Stimulated activated CD4-positive, alpha-beta T cell treated with anti-CD3 and anti-CD28 coated beads, Interleukin-4, amount 100 ng/mL, for 4 hours (primary cell): Measurements from ENCODE around the gene JAKMIP2.

Experiments used
- DNase-seq, 2 experiments: peaks; one replicate each; pipeline ENCODE4 v3.0.0-alpha.2; 2020

The JAKMIP2 gene

DNA sequence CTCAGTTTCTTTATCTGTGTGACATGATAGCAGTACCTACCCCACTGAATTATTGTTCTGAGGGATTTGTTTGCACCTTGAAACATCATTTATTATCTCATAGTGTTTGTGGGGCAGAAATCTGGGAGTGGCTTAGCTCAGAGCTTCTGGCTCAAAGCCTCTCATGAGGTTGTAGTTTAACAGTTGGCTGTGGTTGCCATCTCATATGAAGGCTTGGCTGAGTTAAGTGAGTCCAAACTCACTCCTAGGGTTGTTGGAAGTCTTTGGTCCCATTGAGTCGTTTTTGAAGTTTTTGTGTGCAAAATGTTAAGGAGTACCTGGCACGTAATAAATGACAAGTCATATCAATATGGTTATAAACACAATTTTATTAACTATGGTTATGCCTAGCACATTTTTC lies 3.6 kb upstream of the JAKMIP2 start:
- DNase-seq: no peak

DNA sequence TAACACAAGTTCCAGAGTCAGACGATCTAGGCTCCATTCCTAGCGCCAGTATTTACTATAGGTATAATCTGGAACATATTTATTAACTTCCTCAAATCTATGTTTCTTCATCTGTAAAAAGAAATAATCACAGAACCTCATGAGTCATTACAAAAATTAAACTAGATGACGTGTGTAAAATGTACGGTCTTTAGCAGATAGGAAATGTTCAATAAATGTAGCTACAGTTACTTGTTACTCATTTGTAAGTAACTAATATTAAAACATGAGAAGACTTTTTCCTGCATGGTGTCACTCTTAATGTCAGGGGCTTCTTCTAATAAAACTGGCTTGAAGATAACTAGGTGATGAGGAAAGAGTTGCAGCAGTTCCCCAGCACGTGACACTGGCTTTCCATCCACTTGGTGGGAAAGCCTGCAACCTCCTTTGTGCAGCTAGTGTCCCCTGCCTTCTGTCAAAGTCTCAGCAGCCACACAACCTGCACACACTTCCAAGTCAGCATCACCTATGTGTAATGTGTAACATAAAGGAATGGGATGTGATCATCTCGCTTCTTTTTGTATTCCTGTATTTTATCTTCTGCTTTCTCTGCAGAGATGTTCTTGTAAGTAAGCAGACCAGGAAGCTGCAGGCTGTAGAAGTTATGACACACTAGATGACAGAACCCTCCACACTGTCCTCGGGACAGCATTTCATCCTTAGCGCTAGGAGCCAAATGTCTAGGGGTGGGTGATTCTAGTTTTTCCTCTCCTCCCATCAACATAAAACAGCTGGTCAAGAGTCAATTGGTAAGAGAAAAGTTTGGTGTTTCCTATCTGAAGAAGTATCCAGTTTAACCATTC lies 1.8 kb upstream of the JAKMIP2 start:
- DNase-seq: no peak

DNA sequence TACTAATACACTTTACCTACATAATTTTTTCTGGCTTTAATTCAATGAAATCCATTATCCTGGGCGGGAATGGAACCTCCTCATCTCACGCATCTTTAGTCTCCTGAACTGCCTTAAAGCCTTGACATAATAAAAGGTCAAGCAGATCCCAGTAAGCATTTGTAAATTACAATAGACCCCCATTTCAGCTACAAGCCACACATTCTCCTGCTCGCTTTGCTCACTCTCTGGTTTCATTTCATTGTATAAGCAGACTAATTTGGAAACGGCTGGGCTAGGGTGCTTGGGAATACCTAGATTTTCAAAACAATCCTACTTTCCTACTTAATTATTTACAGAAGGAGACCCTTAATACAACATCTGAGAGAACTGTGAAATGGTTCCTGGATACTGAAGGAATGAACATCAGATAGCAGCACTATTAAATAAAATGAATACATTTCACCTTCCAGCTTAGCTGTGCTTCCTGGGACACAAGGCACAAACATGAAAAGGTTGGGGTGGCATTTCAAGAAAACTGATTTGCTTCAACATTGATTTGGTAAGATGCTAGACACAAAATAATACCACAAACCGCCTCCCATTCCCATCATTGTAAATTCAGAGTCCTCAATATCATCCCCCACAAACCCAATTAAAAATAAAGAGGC lies 1.5 kb downstream of the JAKMIP2 start:
- no peak for DNase-seq

DNA sequence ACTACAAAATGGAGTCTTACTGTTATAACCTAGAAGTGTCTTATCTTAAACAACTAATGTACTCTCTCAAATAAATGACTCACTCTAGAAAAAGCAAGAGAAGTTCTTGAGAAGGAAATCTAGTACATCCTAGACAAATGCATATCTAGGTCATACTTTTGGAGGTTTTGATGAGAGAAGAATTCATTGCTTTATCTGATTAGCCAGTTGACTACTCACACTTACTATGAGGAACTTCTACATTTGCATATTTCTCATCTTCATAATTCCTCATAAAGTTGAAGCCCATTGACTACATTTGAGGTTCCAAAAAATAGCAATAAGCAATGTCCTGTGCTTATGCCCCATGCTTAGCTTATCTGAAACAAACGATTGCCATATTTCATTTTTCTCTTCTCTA lies 2.8 kb downstream of the JAKMIP2 start:
- no peak for DNase-seq

DNA sequence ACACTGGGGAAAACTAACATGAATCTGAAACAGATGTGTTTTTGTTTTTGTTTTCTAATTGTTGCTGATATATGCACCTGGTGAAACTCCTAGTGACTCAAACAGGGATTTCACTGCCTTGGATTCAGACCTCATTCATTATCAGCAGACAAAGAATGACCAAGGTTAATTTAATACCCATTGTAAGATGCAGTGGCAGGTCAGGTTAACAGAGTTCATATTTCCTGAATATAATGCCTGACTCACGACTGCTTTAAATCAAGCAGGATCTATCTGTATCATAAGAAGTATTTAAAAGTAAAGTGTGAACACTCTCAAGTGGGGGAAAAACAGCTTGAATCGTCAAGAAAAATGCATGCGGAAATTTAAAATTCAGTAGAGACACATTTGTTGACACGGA lies 5.5 kb downstream of the JAKMIP2 start:
- DNase-seq: no peak

DNA sequence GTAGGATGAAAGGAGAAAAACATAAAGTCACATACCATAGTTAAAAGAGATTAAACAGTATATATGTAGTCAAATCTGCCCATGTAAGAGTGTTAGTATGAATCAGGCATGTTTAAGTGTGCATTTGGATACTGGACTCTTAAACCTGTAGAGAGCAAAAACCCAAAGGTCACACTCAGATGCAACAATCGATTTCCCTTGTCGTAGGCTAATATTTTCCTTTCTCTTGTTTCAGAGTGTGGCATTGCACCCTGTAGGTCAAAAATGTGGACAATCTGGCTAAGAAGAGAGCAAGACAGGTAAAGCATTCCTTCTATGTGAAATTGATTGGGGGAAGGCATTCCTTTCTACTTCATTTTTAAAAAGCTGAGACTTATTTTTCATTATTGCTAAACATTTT lies 8.9 kb downstream of the JAKMIP2 start:
- DNase-seq: no peak

DNA sequence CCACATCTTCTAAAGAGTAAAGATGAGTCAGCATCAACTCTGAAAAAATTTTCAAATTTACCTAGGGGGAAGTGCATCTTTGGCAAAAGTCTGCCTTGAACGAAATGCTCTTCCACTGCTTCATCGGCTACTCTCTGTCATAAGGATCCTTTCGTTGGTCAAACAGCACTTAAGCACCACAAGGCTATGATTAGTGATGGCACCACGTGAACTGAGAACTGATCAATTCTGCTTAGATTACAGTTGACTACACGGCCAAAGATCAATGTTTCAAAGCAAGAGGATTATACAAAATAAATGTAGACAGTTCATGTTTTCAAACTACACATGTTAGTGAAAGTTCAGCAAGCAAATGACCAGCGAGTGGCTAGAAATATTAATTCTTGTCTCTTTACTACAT lies 9.4 kb downstream of the JAKMIP2 start:
- no peak for DNase-seq

DNA sequence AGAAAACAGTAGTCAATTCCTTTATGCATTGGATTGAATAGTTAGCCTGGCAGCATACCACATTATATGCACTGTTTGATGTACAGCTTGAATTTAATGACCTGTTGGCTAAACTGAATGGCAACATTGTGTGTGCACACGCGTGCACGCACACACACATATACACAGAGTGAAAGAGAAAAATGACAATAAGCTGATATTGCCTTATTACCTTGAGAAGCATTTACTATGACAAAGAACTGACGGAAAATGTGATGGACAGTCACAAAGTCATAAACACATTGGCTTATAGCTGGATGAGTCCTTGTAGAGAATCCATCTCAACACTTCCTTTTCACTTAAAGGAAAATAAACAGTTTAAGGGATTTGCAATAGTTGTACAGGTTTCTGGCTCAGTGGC lies 15.5 kb downstream of the JAKMIP2 start:
- DNase-seq: no peak

DNA sequence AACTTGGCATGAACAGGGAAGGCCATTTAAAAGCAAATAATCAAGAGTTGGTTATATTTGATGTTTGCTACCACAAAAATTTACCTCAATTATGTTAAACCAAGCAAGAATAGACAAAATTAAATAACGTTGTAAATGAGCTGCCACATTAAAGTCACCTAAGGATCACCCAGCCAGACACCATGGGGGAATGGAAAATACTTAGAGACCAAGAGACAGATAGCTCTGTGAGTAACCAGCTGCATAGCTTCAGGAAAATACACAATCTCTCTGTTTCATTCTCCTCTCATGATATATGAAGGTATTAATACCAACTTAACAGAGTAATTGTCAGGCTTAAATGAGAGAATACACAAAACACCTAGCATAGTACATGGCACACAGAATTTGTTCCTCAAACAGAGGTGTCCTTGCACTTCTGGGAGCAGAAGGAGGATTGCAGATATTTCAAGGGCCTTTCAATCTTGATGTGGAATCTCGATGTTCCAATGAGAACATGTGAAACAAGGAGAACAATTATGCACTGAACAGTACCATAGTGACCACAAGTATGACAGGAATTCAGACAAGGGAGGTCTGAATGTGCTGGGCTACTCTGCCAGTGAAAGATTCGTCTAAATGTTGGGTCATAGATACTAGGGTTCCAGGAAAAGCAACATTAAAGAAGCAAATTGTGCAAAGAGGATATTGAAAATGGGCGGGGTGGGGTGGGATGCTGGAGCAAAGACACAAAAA lies 18.6 kb downstream of the JAKMIP2 start:
- DNase-seq: no peak

DNA sequence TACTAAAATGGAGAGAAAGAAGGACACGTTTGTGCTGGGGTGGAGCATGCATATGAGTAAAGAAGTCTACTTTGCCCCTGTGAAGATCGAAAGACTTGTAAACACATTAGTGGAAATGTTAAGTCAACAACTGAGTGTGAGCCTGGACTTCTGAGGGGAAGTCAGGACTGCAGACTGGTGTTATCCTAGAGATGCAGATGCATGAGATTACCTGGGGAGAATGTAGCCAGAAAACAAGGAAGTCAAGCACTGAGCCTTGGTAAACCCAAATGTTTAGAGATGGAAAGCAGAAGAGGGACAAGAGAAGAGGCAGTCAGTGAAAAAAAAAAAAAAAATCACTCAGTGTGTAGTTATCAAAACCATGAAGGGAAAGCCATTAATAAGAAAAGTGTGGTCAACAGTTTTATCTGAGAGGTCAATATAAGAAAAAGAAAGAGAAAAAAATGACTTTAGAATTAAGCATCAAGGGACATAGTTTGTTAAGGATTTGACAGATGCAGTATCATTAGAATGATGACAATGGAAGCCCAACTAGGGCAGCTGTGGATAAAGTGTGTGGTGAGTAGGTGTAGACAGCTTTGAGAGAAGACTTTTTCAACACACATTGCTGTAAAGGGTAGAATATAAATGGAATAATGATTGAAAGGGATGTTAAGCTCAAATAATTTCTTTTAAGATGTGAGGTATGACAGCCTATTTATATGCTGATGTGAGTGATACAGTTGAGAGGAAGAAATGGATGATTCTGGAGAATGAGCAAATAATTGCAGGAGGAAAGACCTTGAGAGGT lies 22.2 kb downstream of the JAKMIP2 start:
- no peak for DNase-seq

DNA sequence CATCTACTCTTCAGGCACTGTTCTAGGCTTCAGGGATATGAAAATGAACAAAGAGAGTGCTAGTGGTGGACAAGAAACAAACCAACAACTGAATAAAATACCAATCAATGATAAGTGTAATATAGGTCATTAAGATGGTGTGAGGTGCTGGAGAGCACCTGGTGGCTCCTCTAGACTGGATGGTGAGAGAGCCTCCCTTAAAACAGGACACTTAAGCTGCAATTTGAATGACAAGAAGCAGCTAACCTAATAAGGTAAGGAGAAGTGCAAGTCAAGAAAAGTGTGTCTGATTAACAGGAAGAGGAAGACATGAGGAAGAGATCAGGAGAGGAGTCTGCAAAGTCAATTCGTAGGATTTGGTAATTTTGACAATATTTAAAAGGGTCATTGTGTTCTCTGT lies 23.1 kb downstream of the JAKMIP2 start:
- DNase-seq: no peak

DNA sequence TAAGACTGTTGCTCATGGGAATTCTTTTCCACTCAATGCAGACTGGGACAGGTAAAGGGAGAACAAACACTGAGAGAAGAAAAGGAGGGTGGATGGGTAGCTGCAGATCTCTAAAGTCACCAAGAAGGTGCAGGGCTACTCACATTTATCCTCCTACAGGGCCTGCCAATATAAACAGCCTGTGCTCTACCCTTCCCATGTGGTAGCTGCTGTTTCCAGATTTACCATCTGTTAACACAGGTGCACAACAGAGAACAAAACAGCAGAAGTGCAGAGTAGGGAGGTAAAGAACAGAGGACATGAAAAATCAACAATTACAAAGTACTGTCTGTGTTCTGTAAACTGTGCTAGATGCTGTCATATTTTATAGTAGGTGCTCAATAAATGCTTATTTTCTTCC lies 26.0 kb downstream of the JAKMIP2 start:
- no peak for DNase-seq

DNA sequence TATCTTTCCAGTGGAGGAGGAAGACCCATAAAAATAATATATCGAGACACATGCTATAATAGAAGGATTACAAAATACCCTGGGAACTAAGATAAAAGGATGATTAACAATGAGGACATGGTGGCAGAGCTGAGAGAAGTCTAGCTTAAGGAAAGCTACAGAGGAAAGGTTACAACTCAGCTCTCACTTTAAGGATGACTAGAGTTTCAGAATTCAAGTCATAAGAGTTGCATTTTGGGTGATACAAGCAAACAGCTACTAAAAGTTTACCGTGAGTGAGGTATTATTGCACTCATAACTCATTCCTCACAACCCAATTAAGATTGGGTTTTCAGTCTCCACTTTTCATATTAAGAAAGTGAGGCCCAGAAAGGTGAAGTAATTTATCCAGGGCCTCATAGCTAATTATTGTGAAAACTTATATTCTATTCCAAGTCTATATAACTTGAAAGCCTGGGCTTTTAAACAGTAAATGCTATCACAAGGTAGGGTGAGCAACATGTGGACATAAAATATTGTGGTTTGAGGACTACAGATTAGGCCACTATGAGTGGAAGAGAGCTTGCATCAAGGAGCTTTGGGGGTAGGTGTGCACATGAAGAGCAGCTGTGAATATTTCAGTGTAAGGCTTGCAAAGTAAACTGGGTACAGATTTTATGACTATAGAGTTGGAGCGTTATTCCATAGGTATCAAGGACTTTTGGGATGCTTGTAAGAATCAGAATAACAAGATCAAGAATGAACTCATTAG lies 28.0 kb downstream of the JAKMIP2 start:
- DNase-seq: no peak

DNA sequence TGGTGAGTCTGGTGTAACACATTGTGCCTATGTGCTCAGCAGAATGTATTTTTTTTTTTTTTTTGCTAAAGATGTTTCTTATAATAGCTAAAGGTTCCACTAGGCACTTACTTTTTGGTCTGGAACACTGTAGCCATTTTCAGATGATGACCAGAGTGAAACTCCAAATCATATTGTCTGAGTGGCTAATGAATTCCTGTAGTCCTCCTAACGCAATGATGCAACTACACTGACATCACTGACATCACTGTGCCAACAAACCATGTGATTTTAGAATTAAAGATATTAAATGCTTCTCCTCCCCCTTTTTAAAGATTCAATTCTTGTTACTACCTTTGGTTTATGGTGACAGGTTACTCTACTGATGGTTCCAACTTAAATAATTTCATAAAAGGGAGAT lies 28.8 kb downstream of the JAKMIP2 start:
- DNase-seq: no peak

DNA sequence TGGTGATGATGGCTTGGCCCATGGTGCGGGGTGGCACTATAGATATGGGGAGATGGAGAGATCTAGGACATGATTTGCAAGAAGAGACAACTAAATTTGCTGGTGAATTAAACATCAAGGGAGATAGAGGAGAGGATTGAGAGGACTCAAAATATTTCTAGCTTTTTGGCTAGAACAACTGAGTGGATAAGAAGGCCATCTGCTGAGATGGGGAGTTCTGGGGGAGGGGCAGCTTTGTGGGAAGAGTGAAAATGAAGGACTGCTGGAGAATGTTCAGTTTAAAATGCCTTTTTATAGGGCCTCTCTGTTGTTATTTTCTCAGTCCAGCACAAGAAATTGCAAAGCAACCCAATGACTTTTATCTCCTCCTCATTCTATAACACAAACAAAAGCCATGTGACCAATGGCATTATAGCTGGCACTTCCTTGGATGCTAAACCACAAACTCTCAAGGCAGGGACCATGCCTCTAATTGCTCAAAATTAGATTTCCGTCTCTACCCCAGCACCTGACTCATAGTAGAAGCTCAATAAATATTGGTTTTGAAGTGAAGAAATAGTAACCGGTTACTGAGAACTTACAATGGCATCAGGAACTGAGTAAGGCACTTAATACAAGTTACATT lies 29.8 kb downstream of the JAKMIP2 start:
- no peak for DNase-seq

DNA sequence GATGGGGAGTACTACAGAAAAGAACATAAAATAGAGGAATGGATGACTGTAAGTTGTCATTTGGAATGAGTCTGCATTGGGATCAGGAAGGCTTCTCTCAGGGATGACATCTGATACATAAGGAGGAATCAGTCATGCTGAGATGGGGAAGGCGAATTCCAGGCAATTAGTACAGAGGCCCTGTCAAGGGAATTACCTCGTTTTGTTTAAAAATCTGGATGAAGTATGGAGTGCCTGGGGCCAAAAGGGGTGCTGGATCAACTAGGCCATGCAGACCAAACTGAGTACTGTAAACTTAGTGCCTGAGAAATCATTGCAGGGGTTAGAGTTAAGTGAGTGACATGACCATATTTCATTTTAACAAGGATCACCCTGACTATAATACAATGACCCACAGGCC lies 30.5 kb downstream of the JAKMIP2 start:
- no peak for DNase-seq

DNA sequence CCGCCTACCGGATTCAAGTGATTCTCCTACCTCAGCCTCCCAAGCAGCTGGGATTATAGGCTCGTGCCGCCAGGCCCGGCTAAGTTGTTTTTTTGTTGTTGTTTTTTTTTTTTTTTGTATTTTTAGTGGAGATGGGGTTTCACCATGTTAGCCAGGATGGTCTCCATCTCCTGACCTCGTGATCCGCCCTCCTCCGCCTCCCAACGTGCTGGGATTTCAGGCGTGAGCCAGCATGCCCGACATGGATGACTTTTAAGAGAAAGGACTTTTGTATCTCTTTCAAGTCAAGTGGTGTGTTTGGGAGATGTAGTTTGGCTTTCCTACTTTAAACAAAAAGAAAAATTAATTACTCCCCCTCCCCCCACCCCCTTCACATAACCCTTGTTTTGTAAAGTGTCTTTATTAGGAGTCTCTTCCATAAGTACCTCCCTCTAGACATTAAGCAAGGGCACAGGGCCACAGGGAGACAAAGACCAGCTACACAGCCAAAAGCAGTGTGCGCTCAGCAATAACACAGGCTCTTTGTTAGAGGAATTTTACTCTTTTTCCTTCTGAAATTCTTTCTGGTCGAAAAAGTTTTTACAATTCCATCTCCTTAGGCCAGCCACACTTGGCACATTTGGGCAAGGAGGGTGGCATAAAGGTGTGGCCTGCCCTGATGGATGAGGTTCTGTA lies 31.2 kb downstream of the JAKMIP2 start:
- no peak for DNase-seq

DNA sequence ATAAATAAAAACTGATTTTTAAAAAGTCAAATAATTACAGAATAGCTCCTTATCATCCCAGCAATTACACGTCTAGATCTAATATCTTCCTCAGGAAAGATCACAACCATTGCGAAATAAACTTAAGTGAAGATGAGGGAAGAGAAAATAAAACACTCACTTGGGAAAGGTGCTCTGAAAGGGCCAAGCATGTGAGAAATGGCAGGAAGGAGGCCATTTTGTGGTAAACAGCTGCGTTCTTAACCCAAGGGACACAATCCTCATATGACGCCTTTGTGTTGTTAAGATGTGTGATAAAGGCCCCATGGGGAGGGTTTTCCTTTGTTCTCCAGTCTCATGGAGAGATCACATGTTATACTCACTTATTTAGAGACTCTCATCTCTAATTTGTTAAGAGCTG lies 32.5 kb downstream of the JAKMIP2 start:
- no peak for DNase-seq

DNA sequence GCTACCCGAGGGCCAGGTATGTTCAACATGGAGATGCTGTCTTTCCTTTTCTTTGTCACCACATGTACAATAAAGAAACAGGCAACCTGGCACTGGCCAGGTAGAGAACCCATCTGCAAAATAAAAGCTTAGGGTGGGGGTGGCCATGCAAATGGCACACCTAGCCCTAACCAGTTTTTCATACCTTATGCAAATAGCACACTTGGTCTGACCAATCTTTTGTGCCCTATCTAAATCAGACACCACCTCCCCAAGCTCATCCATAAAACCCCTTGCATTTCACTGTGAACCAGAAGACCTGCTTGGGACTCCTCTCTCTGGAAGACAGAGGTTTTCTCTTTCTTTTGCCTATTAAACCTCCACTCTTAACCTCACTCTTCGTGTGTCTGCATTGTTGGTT lies 33.9 kb downstream of the JAKMIP2 start:
- no peak for DNase-seq

DNA sequence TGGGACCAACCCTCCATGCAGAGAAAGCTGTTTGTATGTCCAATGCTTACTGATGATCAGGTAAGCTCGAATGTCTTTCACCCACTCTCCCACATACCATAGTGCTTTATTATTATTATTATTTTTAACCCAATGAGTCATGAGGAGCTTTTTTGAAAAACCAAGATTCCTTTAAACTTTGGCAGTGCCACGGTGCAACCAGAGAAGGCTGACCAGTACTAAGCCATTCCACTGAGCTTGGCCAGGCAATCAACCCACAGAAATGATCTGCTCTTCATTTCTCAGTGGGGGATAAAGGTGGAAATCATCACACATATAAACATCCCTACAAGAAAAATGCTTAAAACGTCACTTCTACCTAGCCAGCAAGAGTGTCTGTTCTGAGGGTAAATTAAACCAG lies 35.5 kb downstream of the JAKMIP2 start:
- DNase-seq: no peak

DNA sequence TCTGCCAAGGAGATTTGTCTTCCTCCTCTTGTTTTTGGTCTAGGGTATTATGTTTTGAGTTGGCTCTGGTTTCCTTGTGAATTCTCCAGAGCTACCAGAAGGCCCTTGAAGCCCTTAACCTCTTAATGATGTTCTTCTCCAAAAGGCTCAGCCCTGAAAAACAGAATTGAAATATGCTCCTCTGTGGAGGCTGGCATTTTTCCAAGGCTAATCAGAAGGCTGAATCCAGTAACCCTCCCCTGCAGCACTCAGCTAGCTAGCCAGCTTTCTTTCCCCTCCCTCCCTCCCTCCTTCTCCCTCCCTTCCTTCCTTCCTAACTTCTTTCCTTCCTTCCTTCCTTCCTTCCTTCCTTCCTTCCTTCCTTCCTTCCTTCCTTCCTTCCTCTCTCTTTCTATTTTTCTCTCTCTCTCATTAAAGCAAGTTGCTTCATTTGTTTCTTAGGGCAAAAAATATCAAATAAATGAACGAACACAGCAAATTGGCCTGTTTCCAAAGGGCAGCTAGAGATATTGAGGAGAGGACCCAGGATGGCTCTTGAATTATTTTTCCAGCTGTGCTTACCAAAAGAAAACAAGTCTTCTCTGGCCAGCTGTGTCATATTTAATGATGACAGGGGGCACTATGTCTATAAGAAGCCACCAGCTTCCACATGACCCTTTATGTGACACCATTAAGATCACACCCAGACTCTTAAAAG lies 38.7 kb downstream of the JAKMIP2 start:
- DNase-seq: no peak
